SU-DHL-6 (cell line): Measurements from ENCODE around the gene EZH2.

Experiments used
- EZH2phosphoT487 ChIP-seq: fragments of 200-600 bp; sonication (generic), shearing (Covaris generic); conservative IDR thresholded peaks from 2 replicates; pipeline ENCODE4 v1.6.1; 2018; ENCODE audit warnings: mild to moderate bottlenecking, antibody characterized with exemption, low read length, moderate library complexity, mixed read lengths
- TF ChIP-seq, protein P1 (sequence below): fragments of 200-600 bp; sonication (generic); IDR thresholded peaks from one replicate; pipeline ENCODE4 v1.5.1; 2017; ENCODE audit warnings: antibody characterized with exemption, mild to moderate bottlenecking, low read length, moderate library complexity; ENCODE audit not compliant: insufficient read depth, poor library complexity, severe bottlenecking

DNA sequence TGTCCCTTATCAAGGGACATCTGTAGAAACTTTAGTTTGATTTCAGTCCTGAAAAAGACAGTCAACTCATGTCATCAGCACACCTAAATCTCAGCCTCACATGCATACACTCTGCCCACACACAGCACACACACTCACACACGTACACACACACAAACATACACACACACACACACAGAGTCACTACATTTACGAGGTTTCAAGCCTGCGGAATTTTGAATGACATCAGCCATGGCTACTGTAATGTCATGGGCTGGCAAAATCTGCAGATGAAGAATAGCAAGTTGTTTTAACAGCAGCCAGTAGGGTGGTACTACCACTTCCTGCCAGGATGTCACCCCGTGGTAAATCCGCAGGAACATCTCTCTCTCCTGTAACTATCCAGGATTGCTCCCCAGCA lies 37.1 kb upstream of the EZH2 start:
- TF ChIP-seq, protein P1, sequence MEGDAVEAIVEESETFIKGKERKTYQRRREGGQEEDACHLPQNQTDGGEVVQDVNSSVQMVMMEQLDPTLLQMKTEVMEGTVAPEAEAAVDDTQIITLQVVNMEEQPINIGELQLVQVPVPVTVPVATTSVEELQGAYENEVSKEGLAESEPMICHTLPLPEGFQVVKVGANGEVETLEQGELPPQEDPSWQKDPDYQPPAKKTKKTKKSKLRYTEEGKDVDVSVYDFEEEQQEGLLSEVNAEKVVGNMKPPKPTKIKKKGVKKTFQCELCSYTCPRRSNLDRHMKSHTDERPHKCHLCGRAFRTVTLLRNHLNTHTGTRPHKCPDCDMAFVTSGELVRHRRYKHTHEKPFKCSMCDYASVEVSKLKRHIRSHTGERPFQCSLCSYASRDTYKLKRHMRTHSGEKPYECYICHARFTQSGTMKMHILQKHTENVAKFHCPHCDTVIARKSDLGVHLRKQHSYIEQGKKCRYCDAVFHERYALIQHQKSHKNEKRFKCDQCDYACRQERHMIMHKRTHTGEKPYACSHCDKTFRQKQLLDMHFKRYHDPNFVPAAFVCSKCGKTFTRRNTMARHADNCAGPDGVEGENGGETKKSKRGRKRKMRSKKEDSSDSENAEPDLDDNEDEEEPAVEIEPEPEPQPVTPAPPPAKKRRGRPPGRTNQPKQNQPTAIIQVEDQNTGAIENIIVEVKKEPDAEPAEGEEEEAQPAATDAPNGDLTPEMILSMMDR = no peak
- TF ChIP-seq EZH2phosphoT487 = no peak
